HG03354 (cell line): ENCODE data around the gene PEX7.
"Not testable (repeated sequence)": the region's sequence is repeated elsewhere in the genome, so short reads cannot be mapped to it uniquely, and the experiment has no call there.

Experiments used
- ATAC-seq: cut with Tn5 transposase; IDR thresholded peaks from one replicate; pipeline ENCODE4 v1.9.1; 2021; ENCODE audit warnings: mild to moderate bottlenecking; ENCODE audit not compliant: unreplicated experiment, poor library complexity, severe bottlenecking

PEX7 gene

GRCh38 chr6:136789440-136789839 is 33.0 kb upstream of the PEX7 start:
- not testable (repeated sequence) for ATAC-seq

- no peak for ATAC-seq
Observed at GRCh38 chr6:136790411-136791295, 31.7 kb upstream of the PEX7 start.

GRCh38 chr6:136791296-136792094 is 30.9 kb upstream of the PEX7 start:
- ATAC-seq, result peak; percentile 27

- ATAC-seq, result no peak
Observed at GRCh38 chr6:136792095-136792409, 30.3 kb upstream of the PEX7 start.

- ATAC-seq, result peak; percentile 70
Observed at GRCh38 chr6:136792410-136793262, 29.8 kb upstream of the PEX7 start, which contains the start of gene MAP3K5. MAP3K5 (minus strand) TSS chr6:136792477; CDS start chr6:136792157, 320 bp downstream.

- ATAC-seq, result no peak
Observed at GRCh38 chr6:136793363-136793762, 29.0 kb upstream of the PEX7 start.

- no peak for ATAC-seq
Observed at GRCh38 chr6:136795386-136795785, 27.0 kb upstream of the PEX7 start.

- ATAC-seq, result no peak
Observed at GRCh38 chr6:136795996-136796395, 26.4 kb upstream of the PEX7 start.

GRCh38 chr6:136798044-136798443 is 24.3 kb upstream of the PEX7 start:
- no peak for ATAC-seq

- no peak for ATAC-seq
Observed at GRCh38 chr6:136801581-136801980, 20.8 kb upstream of the PEX7 start.

- ATAC-seq, result no peak
Observed at GRCh38 chr6:136803608-136804007, 18.8 kb upstream of the PEX7 start.

GRCh38 chr6:136809091-136809860 is 13.1 kb upstream of the PEX7 start:
- no peak for ATAC-seq

GRCh38 chr6:136811272-136811671 is 11.1 kb upstream of the PEX7 start:
- ATAC-seq, result no peak

- no peak for ATAC-seq
Observed at GRCh38 chr6:136812174-136812573, 10.2 kb upstream of the PEX7 start.

- ATAC-seq, result not testable (repeated sequence)
Observed at GRCh38 chr6:136815608-136816007, 6.8 kb upstream of the PEX7 start.

GRCh38 chr6:136816656-136817055 is 5.7 kb upstream of the PEX7 start:
- ATAC-seq, result no peak

- ATAC-seq, result no peak
Observed at GRCh38 chr6:136820561-136820960, 1.8 kb upstream of the PEX7 start.

- ATAC-seq, result peak; percentile 2
Observed at GRCh38 chr6:136822046-136822375, 381 bp upstream of the PEX7 start.

GRCh38 chr6:136823128-136823660 is 802 bp downstream of the PEX7 start:
- ATAC-seq, result no peak
